Measurements from ENCODE around the gene MBTD1.

MBTD1 gene

DNA sequence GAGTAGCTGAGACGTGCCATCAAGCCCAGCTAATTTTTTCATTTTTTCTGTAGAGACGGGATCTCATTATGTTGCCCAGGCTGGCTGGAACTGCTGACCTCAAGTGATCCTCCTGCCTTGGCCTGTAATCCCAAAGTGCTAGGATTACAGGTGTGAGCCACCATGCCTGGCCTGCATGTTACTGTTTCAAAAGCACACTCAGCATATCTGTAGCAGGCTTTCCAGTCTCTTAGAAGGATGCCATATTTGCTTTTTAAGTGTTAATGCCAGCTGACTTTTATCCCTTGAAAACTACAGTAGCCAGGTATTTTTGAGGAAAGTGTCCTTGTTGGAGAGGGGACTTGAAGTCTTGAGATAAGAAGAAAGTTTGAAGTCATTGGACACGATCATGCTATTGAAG, 123.9 kb downstream of the MBTD1 start:
- Histone ChIP-seq H3K9me3 (ENCODE audit: low read length) (no peaks in the 10 kb centered on the region), H3K4me1 (ENCODE audit: insufficient read depth, low read length) (no peaks in the 10 kb centered on the region), H3K27ac (ENCODE audit: low read depth, low read length) (no peak overlapping the region), H3K4me3 (ENCODE audit: low read depth in 1 of 2, low read length in 2 of 2) (no peak overlapping the region), H3K9ac (ENCODE audit: low read length) (no peak overlapping the region), H3K36me3 (ENCODE audit: insufficient read depth, low read length) (no peaks in the 10 kb centered on the region), H3K27me3 (ENCODE audit: control insufficient read depth in 1 of 2, insufficient read depth in 2 of 2, low read length in 2 of 2) (no peaks in the 10 kb centered on the region)

DNA sequence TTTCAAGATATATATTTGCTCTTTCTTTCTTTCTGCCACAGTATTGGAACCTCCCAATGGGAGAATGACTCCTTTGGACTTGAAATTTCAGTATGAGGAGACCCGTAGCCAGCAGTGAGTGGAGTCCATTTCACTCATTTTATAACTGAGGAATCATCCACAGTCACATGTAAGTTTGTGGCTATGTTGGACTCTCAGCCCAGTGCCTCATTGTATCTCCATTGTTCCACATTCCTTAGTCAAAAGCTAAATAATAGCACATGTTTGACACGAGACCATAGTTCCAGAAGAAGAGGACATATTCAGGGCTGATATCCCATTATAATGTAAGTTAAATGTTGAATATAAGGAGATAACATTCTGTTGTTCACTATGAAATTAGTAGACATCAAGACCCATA, 126.5 kb downstream of the MBTD1 start:
- H3K4me3 ChIP-seq (ENCODE audit: low read depth in 1 of 2, low read length in 2 of 2): no peak overlapping the region
- H3K4me1 ChIP-seq (ENCODE audit: insufficient read depth, low read length): no peaks in the 10 kb centered on the region
- no peaks in the 10 kb centered on the region for H3K36me3 ChIP-seq (ENCODE audit: insufficient read depth, low read length)
- H3K27ac ChIP-seq (ENCODE audit: low read depth, low read length): no peak overlapping the region
- no peaks in the 10 kb centered on the region for H3K27me3 ChIP-seq (ENCODE audit: control insufficient read depth in 1 of 2, insufficient read depth in 2 of 2, low read length in 2 of 2)
- H3K9ac ChIP-seq (ENCODE audit: low read length): no peak overlapping the region
- no peaks in the 10 kb centered on the region for H3K9me3 ChIP-seq (ENCODE audit: low read length)

DNA sequence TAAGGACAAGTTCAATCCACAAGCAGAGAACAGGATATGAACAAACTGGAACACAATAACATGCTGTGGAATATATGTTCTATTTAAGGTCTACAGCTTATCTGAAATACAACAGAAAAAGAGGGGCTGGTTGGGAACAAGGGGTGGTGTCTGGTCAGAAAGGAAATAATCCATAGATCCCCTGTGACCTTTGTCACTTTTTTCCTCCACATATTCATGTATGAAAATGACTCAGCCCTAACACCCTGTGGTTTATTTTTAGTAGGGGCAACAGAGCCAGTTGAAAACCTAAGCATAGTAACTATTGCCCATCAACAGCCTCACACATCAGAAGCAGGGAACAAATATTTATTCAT, 126.9 kb downstream of the MBTD1 start:
- H3K36me3 ChIP-seq (ENCODE audit: insufficient read depth, low read length): no peaks in the 10 kb centered on the region
- no peaks in the 10 kb centered on the region for H3K27me3 ChIP-seq (ENCODE audit: control insufficient read depth in 1 of 2, insufficient read depth in 2 of 2, low read length in 2 of 2)
- H3K4me3 ChIP-seq (ENCODE audit: low read depth in 1 of 2, low read length in 2 of 2): no peak overlapping the region
- H3K9me3 ChIP-seq (ENCODE audit: low read length): no peaks in the 10 kb centered on the region
- no peak overlapping the region for H3K27ac ChIP-seq (ENCODE audit: low read depth, low read length)
- no peak overlapping the region for H3K9ac ChIP-seq (ENCODE audit: low read length)
- no peaks in the 10 kb centered on the region for H3K4me1 ChIP-seq (ENCODE audit: insufficient read depth, low read length)

DNA sequence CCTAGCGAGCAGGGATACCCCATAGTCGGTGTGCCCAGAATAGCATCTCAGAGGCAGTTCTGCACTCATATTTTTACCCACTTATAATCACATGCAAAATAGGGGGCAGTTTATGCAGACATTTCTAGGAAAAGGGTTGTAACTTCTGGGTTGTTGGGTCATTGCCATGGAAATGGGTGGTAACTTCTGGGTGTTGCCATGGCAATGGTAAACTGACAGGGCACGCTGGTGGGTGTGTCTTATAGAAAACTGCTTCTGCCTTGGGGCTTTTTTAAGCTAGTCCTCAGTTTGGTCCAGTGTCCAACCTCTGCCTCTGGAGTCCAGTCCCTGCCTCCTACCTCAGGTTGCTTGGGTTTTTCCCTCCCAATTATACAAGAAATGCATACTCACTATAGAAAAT, 131.8 kb downstream of the MBTD1 start:
- no peaks in the 10 kb centered on the region for H3K27me3 ChIP-seq (ENCODE audit: control insufficient read depth in 1 of 2, insufficient read depth in 2 of 2, low read length in 2 of 2)
- peaks cover 3% of the 10 kb centered on the region for H3K4me1 ChIP-seq (ENCODE audit: insufficient read depth, low read length)
- no peak overlapping the region for H3K27ac ChIP-seq (ENCODE audit: low read depth, low read length)
- no peaks in the 10 kb centered on the region for H3K9me3 ChIP-seq (ENCODE audit: low read length)
- no peak overlapping the region for H3K4me3 ChIP-seq (ENCODE audit: low read depth in 1 of 2, low read length in 2 of 2)
- no peaks in the 10 kb centered on the region for H3K36me3 ChIP-seq (ENCODE audit: insufficient read depth, low read length)
- no peak overlapping the region for H3K9ac ChIP-seq (ENCODE audit: low read length)
